Activated T-helper 17 cell treated with anti-CD3 and anti-CD28 coated beads, Interleukin-2, amount 50 U/mL, for 72 hours (primary cell): Measurements from ENCODE around the gene KBTBD8. TPM values are rescaled to one million over a fixed set of nuclear protein-coding genes. Genes with fewer than 3 reads are reported as not detected.

Experiments used
- ATAC-seq: fragments of 150-1000 bp; cut with Tn5 transposase; replicated peaks from 2 replicates; pipeline ENCODE4 v1.10.0; 2021; ENCODE audit warnings: mild to moderate bottlenecking, moderate library complexity
- H3K27ac Mint-ChIP-seq: one replicate; pipeline ENCODE4 v1.8.0; 2022; ENCODE audit warnings: mixed read lengths
- H3K27me3 Mint-ChIP-seq: one replicate; pipeline ENCODE4 v1.8.0; 2022; ENCODE audit warnings: mixed read lengths
- H3K36me3 Mint-ChIP-seq: one replicate; pipeline ENCODE4 v1.8.0; 2022; ENCODE audit warnings: low read depth, mild to moderate bottlenecking, mixed read lengths
- H3K4me1 Mint-ChIP-seq: one replicate; pipeline ENCODE4 v1.8.0; 2022; ENCODE audit warnings: mixed read lengths
- H3K4me3 Mint-ChIP-seq: one replicate; pipeline ENCODE4 v1.8.0; 2022; ENCODE audit warnings: mild to moderate bottlenecking, mixed read lengths
- H3K9me3 Mint-ChIP-seq: one replicate; pipeline ENCODE4 v1.8.0; 2022; ENCODE audit warnings: mixed read lengths
- total RNA-seq, 2 donors: library from RNA; stranded (reverse); gene quantifications; one replicate each; pipeline ENCODE4 v1.2.3, GENCODE V29; 2022

KBTBD8 gene
- total RNA-seq, 2 donors from 2014 or later = 9.8 to 13.1 TPM

DNA sequence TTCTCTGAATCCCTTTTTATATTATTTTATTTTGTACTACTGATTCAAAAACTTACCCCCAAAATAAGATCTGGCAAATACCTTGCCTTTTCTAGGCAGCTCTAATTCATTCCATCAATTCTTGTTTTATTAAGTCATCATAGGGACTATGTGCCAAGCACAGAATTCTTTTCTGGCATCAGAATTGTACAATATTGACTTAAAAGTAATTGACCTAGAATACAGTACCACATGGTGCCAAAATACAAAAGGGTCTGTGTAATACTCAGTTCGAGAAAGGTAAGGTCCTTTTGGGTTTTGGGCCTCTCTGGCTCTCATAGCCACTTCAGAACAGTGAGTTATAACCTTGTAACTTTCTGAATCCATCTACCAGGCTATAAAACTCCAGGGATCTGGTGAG, 46.2 kb downstream of the KBTBD8 start:
- Mint-ChIP-seq H3K4me3 (no peak overlapping the region), H3K4me1 (no peaks in the 10 kb centered on the region), H3K36me3 (no peaks in the 10 kb centered on the region), H3K9me3 (no peaks in the 10 kb centered on the region), H3K27ac (no peak overlapping the region), H3K27me3 (no peaks in the 10 kb centered on the region)
- ATAC-seq = no peak

DNA sequence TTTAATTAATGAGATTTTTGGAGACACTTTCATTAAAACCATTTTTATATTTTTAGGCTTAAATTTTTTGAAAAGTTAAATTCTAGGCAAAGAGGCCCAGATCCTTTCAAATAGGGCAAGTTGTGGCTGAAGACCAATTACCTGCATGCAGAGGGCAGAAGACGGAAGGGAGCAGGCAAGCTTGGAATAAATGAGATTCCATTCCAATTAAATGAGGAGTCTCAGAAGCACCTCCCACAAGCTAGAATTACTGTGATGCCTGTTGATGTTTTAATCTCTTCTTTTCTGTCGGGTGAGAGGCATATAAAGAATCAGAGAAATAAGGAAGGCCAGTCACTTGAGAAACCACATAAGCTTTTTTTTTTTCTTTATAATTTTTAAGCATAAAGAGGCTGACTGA, 46.8 kb downstream of the KBTBD8 start:
- Mint-ChIP-seq H3K27ac (no peak overlapping the region), H3K36me3 (no peaks in the 10 kb centered on the region), H3K9me3 (no peaks in the 10 kb centered on the region), H3K27me3 (peaks cover under 1% of the 10 kb centered on the region), H3K4me3 (no peak overlapping the region), H3K4me1 (no peaks in the 10 kb centered on the region)
- no peak for ATAC-seq

DNA sequence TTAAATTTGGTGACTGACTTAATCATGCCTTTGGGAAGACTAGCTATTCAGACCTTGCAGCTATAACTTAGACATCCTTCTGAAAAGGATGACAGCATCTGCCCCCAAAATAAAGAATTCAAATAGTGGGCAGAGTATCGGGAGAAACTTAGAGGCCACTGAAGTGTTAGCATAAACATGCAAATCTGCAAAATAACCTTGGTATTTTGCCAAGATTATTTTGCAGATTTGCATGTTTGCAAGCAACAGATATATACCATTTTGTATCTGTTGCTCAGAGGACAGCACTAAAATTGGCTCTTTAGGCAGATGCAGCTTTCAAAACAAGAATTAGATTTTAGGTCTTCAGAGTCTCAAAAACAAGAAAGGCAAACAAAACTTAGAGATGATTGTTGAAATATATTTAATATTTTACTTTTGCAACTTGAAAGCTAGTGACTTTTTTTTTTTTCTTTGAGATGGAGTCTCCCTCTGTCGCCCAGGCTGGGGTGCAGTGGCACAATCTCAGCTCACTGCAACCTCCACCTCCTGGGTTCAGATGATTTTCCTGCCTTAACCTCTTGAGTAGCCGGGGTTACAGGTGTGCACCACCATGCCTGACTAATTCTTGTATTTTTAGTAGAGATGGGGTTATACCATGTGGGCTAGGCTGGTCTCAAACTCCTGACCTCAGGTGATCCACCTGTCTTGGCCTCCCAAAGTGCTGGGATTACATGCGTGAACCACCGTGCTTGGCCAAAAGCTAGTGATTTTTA, 47.8 kb downstream of the KBTBD8 start:
- no peaks in the 10 kb centered on the region for H3K36me3 Mint-ChIP-seq
- no peak for ATAC-seq
- H3K4me1 Mint-ChIP-seq = no peaks in the 10 kb centered on the region
- H3K27ac Mint-ChIP-seq = no peak overlapping the region
- H3K4me3 Mint-ChIP-seq = no peak overlapping the region
- peaks cover 4% of the 10 kb centered on the region for H3K27me3 Mint-ChIP-seq
- H3K9me3 Mint-ChIP-seq = peaks cover 3% of the 10 kb centered on the region

DNA sequence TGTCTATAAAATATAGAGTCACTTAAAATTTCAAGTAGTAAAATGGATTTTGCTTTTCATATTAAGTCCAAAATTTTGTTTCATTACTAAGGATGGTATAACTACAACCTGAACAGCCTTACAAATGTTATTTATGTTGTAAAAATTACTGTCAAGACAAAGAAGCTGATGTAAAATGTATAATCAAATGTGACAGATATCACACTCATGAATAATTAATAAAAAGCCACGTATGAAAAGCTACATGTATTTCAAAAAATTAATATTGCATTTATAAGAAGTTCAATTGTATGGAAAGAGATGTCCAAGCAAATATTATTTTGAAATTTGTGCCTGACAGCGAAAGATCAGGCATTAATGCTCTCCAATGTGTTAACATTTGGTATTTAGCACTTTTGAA, 48.9 kb downstream of the KBTBD8 start:
- H3K27me3 Mint-ChIP-seq = peaks cover 4% of the 10 kb centered on the region
- no peak overlapping the region for H3K4me3 Mint-ChIP-seq
- H3K9me3 Mint-ChIP-seq = peaks cover 3% of the 10 kb centered on the region
- no peak for ATAC-seq
- no peaks in the 10 kb centered on the region for H3K4me1 Mint-ChIP-seq
- H3K27ac Mint-ChIP-seq = no peak overlapping the region
- H3K36me3 Mint-ChIP-seq = no peaks in the 10 kb centered on the region

DNA sequence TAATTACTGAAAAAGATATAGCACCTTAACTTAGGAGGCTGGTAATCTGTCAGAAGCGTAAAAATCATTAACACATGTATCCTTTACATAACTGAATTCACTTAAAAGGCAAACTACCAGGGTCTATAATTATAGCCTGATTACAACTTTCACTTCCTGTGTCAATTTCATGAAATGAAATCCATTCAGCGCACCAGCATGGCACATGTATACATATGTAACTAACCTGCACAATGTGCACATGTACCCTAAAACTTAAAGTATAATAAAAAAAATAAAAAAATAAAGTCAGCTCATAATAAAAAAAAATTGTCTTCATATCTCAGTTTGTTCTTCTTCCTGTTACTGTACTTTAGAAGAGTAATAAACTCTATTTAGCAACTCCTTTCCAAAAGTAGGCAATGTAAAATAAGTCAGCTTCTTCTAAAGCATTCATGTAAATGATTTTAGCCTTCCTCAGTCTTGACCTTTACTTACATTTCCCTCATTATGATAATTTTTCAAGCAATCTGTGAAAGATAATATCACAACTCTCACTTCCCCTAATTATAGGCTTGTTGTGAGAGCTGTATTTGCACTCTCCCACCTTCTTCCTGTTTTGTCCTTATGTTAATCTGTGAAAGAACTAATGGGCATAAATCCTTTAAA, 50.1 kb downstream of the KBTBD8 start:
- Mint-ChIP-seq H3K4me1 (no peaks in the 10 kb centered on the region), H3K27me3 (peaks cover 4% of the 10 kb centered on the region), H3K27ac (no peak overlapping the region), H3K9me3 (peaks cover 3% of the 10 kb centered on the region), H3K36me3 (no peaks in the 10 kb centered on the region), H3K4me3 (no peak overlapping the region)
- no peak for ATAC-seq

DNA sequence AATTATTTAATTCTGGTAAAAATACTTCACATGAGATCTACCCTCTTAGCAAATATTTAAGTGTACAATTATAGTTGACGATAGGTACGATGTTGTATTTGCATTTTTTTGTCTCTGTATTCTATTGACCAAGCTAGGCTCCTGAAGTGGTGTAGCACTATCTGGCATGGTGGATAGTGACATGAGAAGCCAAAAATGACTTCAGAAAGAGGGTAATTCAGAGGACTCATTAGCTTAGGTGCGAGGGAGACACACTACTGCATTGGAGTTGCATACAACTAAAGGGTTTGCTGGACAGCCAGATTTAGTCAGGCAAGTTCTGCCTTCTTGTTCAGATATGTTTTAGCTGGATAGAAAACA, 50.6 kb downstream of the KBTBD8 start:
- Mint-ChIP-seq H3K4me1 (no peaks in the 10 kb centered on the region), H3K9me3 (peaks cover 3% of the 10 kb centered on the region), H3K27me3 (peaks cover 4% of the 10 kb centered on the region), H3K4me3 (no peak overlapping the region), H3K36me3 (no peaks in the 10 kb centered on the region), H3K27ac (no peak overlapping the region)
- ATAC-seq = no peak

DNA sequence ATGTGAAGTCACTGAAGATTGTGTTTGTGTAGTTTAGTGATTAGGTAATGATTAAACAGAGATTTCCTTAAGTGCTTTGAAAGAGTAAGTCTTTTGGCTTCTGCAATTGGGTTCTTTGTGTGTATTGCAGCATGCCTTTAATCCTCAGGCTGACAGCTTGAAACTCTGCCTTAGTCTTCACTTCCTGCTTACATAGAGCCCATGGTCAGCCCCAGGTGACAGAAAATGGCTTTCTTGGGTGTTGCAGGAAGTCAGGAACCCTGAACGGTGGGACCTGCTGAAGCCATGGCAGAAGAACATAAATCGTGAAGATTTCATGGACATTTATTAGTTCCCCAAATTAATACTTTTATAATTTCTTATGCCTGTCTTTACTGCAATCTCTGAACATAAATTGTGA, 61.3 kb downstream of the KBTBD8 start:
- no peak for ATAC-seq
- H3K4me1 Mint-ChIP-seq = no peaks in the 10 kb centered on the region
- H3K36me3 Mint-ChIP-seq = no peaks in the 10 kb centered on the region
- no peak overlapping the region for H3K27ac Mint-ChIP-seq
- H3K9me3 Mint-ChIP-seq = peaks cover 4% of the 10 kb centered on the region
- H3K4me3 Mint-ChIP-seq = no peak overlapping the region
- peaks cover 6% of the 10 kb centered on the region for H3K27me3 Mint-ChIP-seq
